Neural progenitor cell (in vitro differentiated cells): ENCODE data around the gene PSMC3. TPM values are rescaled to one million over a fixed set of nuclear protein-coding genes. Genes with fewer than 3 reads are reported as not detected.

Experiments used
- DNase-seq: peaks from one replicate; pipeline ENCODE4 v3.0.0-alpha.2; 2016; ENCODE audit warnings: low spot score
- H2AFZ ChIP-seq: fragments of 200-600 bp; sonication (generic); replicated peaks from 2 replicates; pipeline ENCODE4 v1.6.1; 2016; ENCODE audit warnings: antibody characterized with exemption
- H3F3A ChIP-seq: fragments of 200-600 bp; sonication (generic); 2 replicates; pipeline ENCODE4 v1.6.1; 2016; ENCODE audit warnings: antibody characterized with exemption, low read depth
- H3K27ac ChIP-seq: fragments of 200-600 bp; sonication (generic); 2 replicates; pipeline ENCODE4 v1.5.1; 2016; ENCODE audit warnings: mild to moderate bottlenecking
- H3K27me3 ChIP-seq: fragments of 200-600 bp; sonication (generic); 2 replicates; pipeline ENCODE4 v1.6.1; 2016; ENCODE audit warnings: mild to moderate bottlenecking, moderate library complexity
- H3K36me3 ChIP-seq: fragments of 200-600 bp; sonication (generic); 2 replicates; pipeline ENCODE4 v1.5.1; 2016
- H3K4me1 ChIP-seq: fragments of 200-600 bp; sonication (generic); 2 replicates; pipeline ENCODE4 v1.6.1; 2016; ENCODE audit warnings: mixed run types
- H3K4me2 ChIP-seq: fragments of 200-600 bp; sonication (generic); 2 replicates; pipeline ENCODE4 v1.6.1; 2016
- H3K4me3 ChIP-seq: fragments of 200-600 bp; sonication (generic); 2 replicates; pipeline ENCODE4 v1.5.1; 2016
- H3K79me2 ChIP-seq: fragments of 200-600 bp; sonication (generic); 2 replicates; pipeline ENCODE4 v1.6.1; 2016; ENCODE audit warnings: low read depth
- H3K9ac ChIP-seq: fragments of 200-600 bp; sonication (generic); 2 replicates; pipeline ENCODE4 v1.6.1; 2016
- H3K9me3 ChIP-seq: fragments of 200-600 bp; sonication (generic); 2 replicates; pipeline ENCODE4 v1.5.1; 2016; ENCODE audit warnings: low read depth
- H4K20me1 ChIP-seq: fragments of 200-600 bp; sonication (generic); 2 replicates; pipeline ENCODE4 v1.6.1; 2016; ENCODE audit warnings: low read depth
- H3K27ac Mint-ChIP-seq: 3 replicates; pipeline ENCODE4 v1.8.0; 2021; ENCODE audit warnings: mixed read lengths
- H3K27me3 Mint-ChIP-seq: 2 replicates; pipeline ENCODE4 v1.8.0; 2022; ENCODE audit warnings: low read depth, mild to moderate bottlenecking, inconsistent platforms, moderate library complexity, mixed read lengths; ENCODE audit not compliant: insufficient read depth
- H3K36me3 Mint-ChIP-seq: 3 replicates; pipeline ENCODE4 v1.8.0; 2021; ENCODE audit warnings: mixed read lengths
- H3K4me1 Mint-ChIP-seq: 3 replicates; pipeline ENCODE4 v1.8.0; 2021; ENCODE audit warnings: mixed read lengths
- H3K4me3 Mint-ChIP-seq: 3 replicates; pipeline ENCODE4 v1.8.0; 2021; ENCODE audit warnings: mild to moderate bottlenecking, moderate library complexity, mixed read lengths
- H3K9me3 Mint-ChIP-seq: 3 replicates; pipeline ENCODE4 v1.8.0; 2020; ENCODE audit warnings: mixed read lengths
- CTCF ChIP-seq: fragments of 200-600 bp; sonication (generic); IDR thresholded peaks from 2 replicates; pipeline ENCODE4 v1.5.1; 2017; ENCODE audit warnings: antibody characterized with exemption, mild to moderate bottlenecking
- EZH2 ChIP-seq: fragments of 200-600 bp; sonication (generic); IDR thresholded peaks from 2 replicates; pipeline ENCODE4 v1.6.1; 2017; ENCODE audit warnings: antibody characterized with exemption, mild to moderate bottlenecking, moderate library complexity
- EZH2phosphoT487 ChIP-seq: fragments of 200-600 bp; sonication (generic); IDR thresholded peaks from 2 replicates; pipeline ENCODE4 v1.6.1; 2017; ENCODE audit warnings: antibody characterized with exemption
- total RNA-seq: library from RNA; depleted of rRNA; stranded (reverse); fragments of >200 nt; gene quantifications from 2 replicates; pipeline ENCODE4 v1.2.3, GENCODE V29; 2015; ENCODE audit warnings: low replicate concordance

PSMC3 gene
- total RNA-seq, 1 donor from 2014 or later, result 175 TPM

- Histone ChIP-seq H3K9me3 (no peaks in the 10 kb centered on the region), H2AFZ (no peak overlapping the region), H3F3A (peaks cover 5% of the 10 kb centered on the region), H3K4me2 (no peak overlapping the region), H3K79me2 (no peaks in the 10 kb centered on the region), H3K4me3 (no peak overlapping the region), H3K36me3 (no peaks in the 10 kb centered on the region), H4K20me1 (no peaks in the 10 kb centered on the region), H3K27ac (no peak overlapping the region), H3K9ac (no peak overlapping the region), H3K4me1 (no peaks in the 10 kb centered on the region), H3K27me3 (no peaks in the 10 kb centered on the region)
- DNase-seq, result no peak
- Mint-ChIP-seq H3K9me3 (no peaks in the 10 kb centered on the region), H3K27ac (no peak overlapping the region), H3K27me3 (peaks cover 6% of the 10 kb centered on the region), H3K4me1 (no peaks in the 10 kb centered on the region), H3K36me3 (no peaks in the 10 kb centered on the region), H3K4me3 (no peak overlapping the region)
- TF ChIP-seq CTCF (no peak), EZH2 (no peak), EZH2phosphoT487 (no peak)
Measured at GRCh38 chr11:47451990-47452389, 25.8 kb upstream of the PSMC3 start.

- H3K4me3 ChIP-seq, result no peak overlapping the region
- H3F3A ChIP-seq, result peaks cover 5% of the 10 kb centered on the region
- no peaks in the 10 kb centered on the region for H3K79me2 ChIP-seq
- Mint-ChIP-seq H3K36me3 (no peaks in the 10 kb centered on the region), H3K27me3 (peaks cover 5% of the 10 kb centered on the region), H3K4me1 (no peaks in the 10 kb centered on the region), H3K27ac (no peak overlapping the region), H3K4me3 (no peak overlapping the region), H3K9me3 (no peaks in the 10 kb centered on the region)
- no peaks in the 10 kb centered on the region for H4K20me1 ChIP-seq
- H3K4me2 ChIP-seq, result no peak overlapping the region
- H3K27ac ChIP-seq, result no peak overlapping the region
- H3K9me3 ChIP-seq, result no peaks in the 10 kb centered on the region
- H2AFZ ChIP-seq, result no peak overlapping the region
- H3K27me3 ChIP-seq, result no peaks in the 10 kb centered on the region
- no peak overlapping the region for H3K9ac ChIP-seq
- no peak for TF ChIP-seq CTCF
- no peak for DNase-seq
- H3K36me3 ChIP-seq, result no peaks in the 10 kb centered on the region
- no peaks in the 10 kb centered on the region for H3K4me1 ChIP-seq
Measured at GRCh38 chr11:47451436-47451835, 25.2 kb upstream of the PSMC3 start.

DNA sequence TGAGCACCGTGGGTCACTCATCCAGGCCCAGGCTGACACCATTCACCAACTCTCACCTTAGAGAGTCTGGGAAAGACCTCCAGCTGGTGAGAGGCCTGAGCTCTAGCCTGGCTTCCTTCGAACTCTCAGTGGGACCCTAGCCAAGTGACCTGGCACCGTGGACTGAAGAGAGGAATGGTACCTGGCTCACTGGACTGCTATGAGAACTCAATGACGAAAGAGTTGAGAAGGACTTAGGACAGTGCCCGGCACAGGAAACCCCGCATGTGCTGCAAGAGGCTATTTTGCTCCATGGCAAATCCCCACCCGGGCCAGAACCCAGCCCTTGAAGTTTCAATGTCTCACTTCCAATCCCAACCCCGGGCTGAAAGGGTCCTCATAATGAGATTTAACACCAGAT is 23.3 kb upstream of the PSMC3 start:
- DNase-seq, result no peak
- Histone ChIP-seq H3K36me3 (no peaks in the 10 kb centered on the region), H3F3A (no peaks in the 10 kb centered on the region), H3K4me2 (no peak overlapping the region), H4K20me1 (no peaks in the 10 kb centered on the region), H3K79me2 (no peaks in the 10 kb centered on the region), H2AFZ (no peak overlapping the region), H3K27me3 (no peaks in the 10 kb centered on the region), H3K9me3 (no peaks in the 10 kb centered on the region), H3K9ac (no peak overlapping the region), H3K27ac (no peak overlapping the region), H3K4me1 (no peaks in the 10 kb centered on the region), H3K4me3 (no peak overlapping the region)
- Mint-ChIP-seq H3K36me3 (no peaks in the 10 kb centered on the region), H3K4me1 (no peaks in the 10 kb centered on the region), H3K9me3 (no peaks in the 10 kb centered on the region), H3K27me3 (peaks cover 5% of the 10 kb centered on the region), H3K27ac (no peak overlapping the region), H3K4me3 (no peak overlapping the region)
- TF ChIP-seq EZH2phosphoT487 (no peak), CTCF (no peak), EZH2 (no peak)
